Neural crest cell (in vitro differentiated cells): Measurements from ENCODE around the gene P2RY8. TPM values are rescaled to one million over a fixed set of nuclear protein-coding genes. Genes with fewer than 3 reads are reported as not detected.
"Not testable (repeated sequence)": the region's sequence is repeated elsewhere in the genome, so short reads cannot be mapped to it uniquely, and the experiment has no call there.

Experiments used
- DNase-seq: peaks from one replicate; pipeline ENCODE4 v3.0.0; 2021; ENCODE audit warnings: low read depth, mixed read lengths, low spot score
- H3K27ac Mint-ChIP-seq: one replicate; pipeline ENCODE4 v1.8.0; 2021; ENCODE audit warnings: mild to moderate bottlenecking, mixed read lengths; ENCODE audit not compliant: unreplicated experiment
- H3K27me3 Mint-ChIP-seq: 2 replicates; pipeline ENCODE4 v1.8.0; 2021; ENCODE audit warnings: low read depth, mild to moderate bottlenecking, mixed read lengths
- H3K36me3 Mint-ChIP-seq: 2 replicates; pipeline ENCODE4 v1.8.0; 2021; ENCODE audit warnings: low read depth, mild to moderate bottlenecking, mixed read lengths
- H3K4me1 Mint-ChIP-seq: 2 replicates; pipeline ENCODE4 v1.8.0; 2021; ENCODE audit warnings: mixed read lengths
- H3K4me3 Mint-ChIP-seq: one replicate; pipeline ENCODE4 v1.8.0; 2021; ENCODE audit warnings: mild to moderate bottlenecking, mixed read lengths
- H3K9me3 Mint-ChIP-seq: 2 replicates; pipeline ENCODE4 v1.8.0; 2021; ENCODE audit warnings: mixed read lengths
- total RNA-seq: library from RNA; stranded (reverse); gene quantifications from 2 replicates; pipeline ENCODE4 v1.2.1, GENCODE V29; 2021
- TF ChIP-seq, protein P1 (sequence below): fragments of 200-600 bp; sonication (generic); conservative IDR thresholded peaks from 2 replicates; pipeline ENCODE4 v1.5.0; 2021; ENCODE audit warnings: antibody characterized with exemption, mild to moderate bottlenecking

P2RY8 gene
- total RNA-seq, 1 donor from 2014 or later: not detected

DNA sequence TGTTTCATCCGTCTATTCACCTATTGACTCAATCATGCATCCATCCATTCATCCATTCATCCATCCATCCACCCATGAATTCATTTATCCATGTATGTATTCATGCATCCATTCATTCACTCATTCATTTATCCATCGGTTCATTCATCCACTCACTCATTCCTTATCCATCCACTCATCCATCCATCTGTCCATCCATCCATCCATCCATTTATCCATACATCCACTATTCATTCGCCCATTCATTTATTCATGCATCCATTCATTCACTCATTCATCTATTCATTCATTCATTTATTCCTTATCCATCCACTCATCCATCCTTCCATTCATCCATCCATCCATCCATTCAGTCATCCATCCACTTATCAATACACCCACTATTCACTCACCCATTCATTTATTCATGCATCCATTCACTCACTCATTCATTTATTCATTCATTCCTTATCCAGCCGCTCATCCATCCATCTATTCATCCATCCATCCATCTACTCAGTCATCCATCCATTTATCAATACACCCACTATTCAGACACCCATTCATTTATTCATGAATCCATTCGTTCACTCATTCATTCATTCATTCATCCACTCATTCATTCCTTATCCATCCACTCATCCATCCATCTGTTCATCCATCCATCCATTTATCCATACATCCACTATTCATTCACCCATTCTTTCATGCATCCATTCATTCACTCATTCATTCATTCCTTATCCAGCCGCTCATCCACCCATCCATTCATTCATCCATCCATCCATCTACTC lies 11.2 kb downstream of the P2RY8 start:
- TF ChIP-seq, protein P1, sequence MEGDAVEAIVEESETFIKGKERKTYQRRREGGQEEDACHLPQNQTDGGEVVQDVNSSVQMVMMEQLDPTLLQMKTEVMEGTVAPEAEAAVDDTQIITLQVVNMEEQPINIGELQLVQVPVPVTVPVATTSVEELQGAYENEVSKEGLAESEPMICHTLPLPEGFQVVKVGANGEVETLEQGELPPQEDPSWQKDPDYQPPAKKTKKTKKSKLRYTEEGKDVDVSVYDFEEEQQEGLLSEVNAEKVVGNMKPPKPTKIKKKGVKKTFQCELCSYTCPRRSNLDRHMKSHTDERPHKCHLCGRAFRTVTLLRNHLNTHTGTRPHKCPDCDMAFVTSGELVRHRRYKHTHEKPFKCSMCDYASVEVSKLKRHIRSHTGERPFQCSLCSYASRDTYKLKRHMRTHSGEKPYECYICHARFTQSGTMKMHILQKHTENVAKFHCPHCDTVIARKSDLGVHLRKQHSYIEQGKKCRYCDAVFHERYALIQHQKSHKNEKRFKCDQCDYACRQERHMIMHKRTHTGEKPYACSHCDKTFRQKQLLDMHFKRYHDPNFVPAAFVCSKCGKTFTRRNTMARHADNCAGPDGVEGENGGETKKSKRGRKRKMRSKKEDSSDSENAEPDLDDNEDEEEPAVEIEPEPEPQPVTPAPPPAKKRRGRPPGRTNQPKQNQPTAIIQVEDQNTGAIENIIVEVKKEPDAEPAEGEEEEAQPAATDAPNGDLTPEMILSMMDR: no peak
- Mint-ChIP-seq H3K27ac (no peak overlapping the region), H3K4me1 (no peaks in the 10 kb centered on the region), H3K27me3 (peaks cover 12% of the 10 kb centered on the region), H3K4me3 (no peak overlapping the region), H3K36me3 (no peaks in the 10 kb centered on the region), H3K9me3 (no peaks in the 10 kb centered on the region)
- DNase-seq: no peak

DNA sequence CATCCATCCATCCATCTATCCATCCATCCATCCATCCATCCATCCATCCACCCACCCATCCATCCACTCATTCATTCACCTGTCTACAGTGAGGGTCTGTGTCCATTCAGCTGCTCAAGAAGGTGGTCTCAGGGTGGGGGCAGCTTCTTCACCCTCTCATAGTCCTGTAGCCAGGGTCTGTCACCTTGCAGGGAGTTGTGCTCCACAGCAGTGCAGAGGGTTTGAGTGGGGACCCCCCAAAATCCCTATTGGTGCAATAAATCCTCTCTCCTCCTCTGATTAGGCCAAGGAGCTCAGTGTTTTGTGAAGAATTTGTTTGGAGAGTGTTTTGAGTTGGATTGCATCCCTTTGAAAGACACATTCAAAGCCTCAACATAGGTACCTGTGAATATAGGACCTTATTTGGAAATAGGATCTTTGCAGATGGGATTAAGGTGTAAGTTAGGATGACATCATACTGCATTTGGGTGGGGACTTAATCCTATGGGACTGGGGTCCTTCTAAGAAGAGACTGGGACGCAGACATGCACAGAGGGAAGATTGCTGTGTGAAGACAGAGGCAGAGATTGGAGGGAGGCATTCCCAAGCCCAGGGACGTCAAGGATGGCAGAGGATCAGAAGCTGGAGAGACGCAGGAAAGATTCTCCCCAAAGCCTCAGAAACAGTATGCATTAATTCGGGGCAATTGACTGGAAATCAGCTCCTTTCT lies 12.0 kb downstream of the P2RY8 start:
- TF ChIP-seq, protein P1: no peak
- peaks cover 19% of the 10 kb centered on the region for H3K27me3 Mint-ChIP-seq
- H3K36me3 Mint-ChIP-seq: no peaks in the 10 kb centered on the region

DNA sequence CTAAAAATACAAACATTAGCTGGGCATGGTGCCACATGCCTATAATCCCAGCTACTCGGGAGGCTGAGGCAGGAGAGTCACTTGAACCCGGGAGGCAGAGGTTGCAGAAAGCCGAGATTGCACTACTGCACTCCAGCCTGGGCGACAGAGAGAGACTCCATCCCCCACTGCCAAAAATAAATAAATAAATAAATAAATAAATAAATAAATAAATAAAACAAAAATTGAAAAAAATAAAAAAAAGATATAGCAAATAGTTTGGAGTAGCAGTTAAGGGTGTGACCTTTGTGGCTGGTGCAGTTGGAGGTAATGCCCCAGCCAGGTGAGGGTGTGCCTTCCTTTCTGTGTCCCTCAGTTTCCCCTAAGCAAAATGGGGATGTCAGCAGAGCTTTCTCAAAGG lies 14.1 kb downstream of the P2RY8 start:
- H3K4me1 Mint-ChIP-seq, H3K4me3 Mint-ChIP-seq, DNase-seq, H3K27ac Mint-ChIP-seq, H3K36me3 Mint-ChIP-seq: not testable (repeated sequence)
- Mint-ChIP-seq H3K27me3 (peaks cover 27% of the 10 kb centered on the region), H3K9me3 (peaks cover 14% of the 10 kb centered on the region)

More for the DNA sequence above, 12.0 kb downstream of the P2RY8 start:
- H3K4me1 Mint-ChIP-seq: no peaks in the 10 kb centered on the region
- H3K4me3 Mint-ChIP-seq: no peak overlapping the region
- H3K27ac Mint-ChIP-seq: no peak overlapping the region
- H3K9me3 Mint-ChIP-seq: peaks cover 6% of the 10 kb centered on the region
- DNase-seq: no peak

DNA sequence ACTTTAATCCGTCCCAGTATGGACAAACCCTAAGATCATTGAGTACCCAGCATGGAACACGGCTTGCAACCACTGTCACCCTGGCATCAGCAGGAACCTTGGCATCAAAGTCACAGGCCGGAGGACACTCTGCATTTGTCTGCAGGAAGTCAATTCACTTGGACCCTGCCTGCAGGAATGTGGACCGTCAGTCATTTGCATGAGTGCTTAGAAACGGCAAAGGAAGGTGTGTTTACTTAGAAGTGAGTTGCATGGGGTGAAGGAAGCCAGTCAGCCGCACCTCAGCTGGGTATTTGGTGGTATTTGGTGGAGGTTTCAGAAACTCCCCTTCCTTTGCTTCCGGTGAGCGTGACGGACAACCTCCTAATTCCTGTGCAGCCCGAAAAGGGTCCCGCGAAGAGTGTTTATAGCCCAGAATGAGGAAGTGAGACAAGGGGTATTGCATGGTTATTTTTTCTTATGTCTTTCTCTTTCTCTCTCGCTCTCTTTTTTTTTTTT lies 15.5 kb downstream of the P2RY8 start:
- Mint-ChIP-seq H3K27me3 (peaks cover 31% of the 10 kb centered on the region), H3K4me3 (no peak overlapping the region), H3K36me3 (no peaks in the 10 kb centered on the region), H3K27ac (no peak overlapping the region), H3K9me3 (peaks cover 14% of the 10 kb centered on the region), H3K4me1 (no peaks in the 10 kb centered on the region)
- TF ChIP-seq, protein P1: no peak
- DNase-seq: no peak

DNA sequence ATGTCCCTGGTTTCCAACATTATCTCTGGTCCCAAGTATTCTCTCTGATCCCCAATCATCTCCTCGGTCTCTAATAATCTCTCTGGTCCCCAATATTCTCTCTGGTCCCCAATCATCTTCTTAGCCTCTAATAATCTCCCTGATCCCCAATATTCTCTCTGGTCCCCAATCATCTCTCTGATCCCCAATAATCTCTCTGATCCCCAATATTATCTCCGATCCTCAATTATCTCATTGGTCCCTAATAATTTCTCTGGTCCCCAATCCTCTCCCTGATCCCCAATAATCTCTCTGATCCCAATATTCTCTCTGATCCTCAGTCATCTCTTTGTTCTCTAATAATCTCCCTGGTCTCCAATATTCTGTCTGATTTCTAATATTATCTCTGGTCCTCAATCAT lies 16.6 kb downstream of the P2RY8 start:
- Mint-ChIP-seq H3K4me3 (no peak overlapping the region), H3K4me1 (no peaks in the 10 kb centered on the region), H3K27me3 (peaks cover 35% of the 10 kb centered on the region), H3K36me3 (no peaks in the 10 kb centered on the region), H3K9me3 (peaks cover 14% of the 10 kb centered on the region), H3K27ac (no peak overlapping the region)
- DNase-seq: no peak
- TF ChIP-seq, protein P1: no peak
